G401 (cell line): ENCODE results near the gene AACS. TPM values are rescaled to one million over a fixed set of nuclear protein-coding genes. Genes with fewer than 3 reads are reported as not detected.
"Not testable (repeated sequence)": the region's sequence is repeated elsewhere in the genome, so short reads cannot be mapped to it uniquely, and the experiment has no call there.

Experiments
- DNase-seq: peaks from one replicate; pipeline ENCODE4 v3.0.0-alpha.2; 2015; ENCODE audit warnings: low spot score
- in situ Hi-C: cut with HindIII; loops from 2 replicates; pipeline ENCODE4 v1.10.0; 2016; ENCODE audit warnings: low sequenced_read_pairs, mixed read lengths
- total RNA-seq: library from RNA; depleted of rRNA; stranded (reverse); fragments of >200 nt; shearing (Covaris generic); gene quantifications from 2 replicates; pipeline ENCODE4 v1.2.3, GENCODE V29; 2014; rRNA removed

AACS gene, protein sequence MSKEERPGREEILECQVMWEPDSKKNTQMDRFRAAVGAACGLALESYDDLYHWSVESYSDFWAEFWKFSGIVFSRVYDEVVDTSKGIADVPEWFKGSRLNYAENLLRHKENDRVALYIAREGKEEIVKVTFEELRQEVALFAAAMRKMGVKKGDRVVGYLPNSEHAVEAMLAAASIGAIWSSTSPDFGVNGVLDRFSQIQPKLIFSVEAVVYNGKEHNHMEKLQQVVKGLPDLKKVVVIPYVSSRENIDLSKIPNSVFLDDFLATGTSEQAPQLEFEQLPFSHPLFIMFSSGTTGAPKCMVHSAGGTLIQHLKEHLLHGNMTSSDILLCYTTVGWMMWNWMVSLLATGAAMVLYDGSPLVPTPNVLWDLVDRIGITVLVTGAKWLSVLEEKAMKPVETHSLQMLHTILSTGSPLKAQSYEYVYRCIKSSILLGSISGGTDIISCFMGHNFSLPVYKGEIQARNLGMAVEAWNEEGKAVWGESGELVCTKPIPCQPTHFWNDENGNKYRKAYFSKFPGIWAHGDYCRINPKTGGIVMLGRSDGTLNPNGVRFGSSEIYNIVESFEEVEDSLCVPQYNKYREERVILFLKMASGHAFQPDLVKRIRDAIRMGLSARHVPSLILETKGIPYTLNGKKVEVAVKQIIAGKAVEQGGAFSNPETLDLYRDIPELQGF
- total RNA-seq = 18.6 and 19.6 TPM in 2 replicates

- in situ Hi-C loops = no loop called here
- peak; percentile 87 for DNase-seq
Observed at GRCh38 chr12:125065021-125065918, at the start of gene AACS. Gene AACS, plus strand, starts transcription at chr12:125065435. Its CDS starts 150 bp downstream, at chr12:125065585.

- in situ Hi-C loops = no loop called here
- no peak for DNase-seq
Observed at GRCh38 chr12:125015680-125016310, 49.4 kb upstream of the AACS start.

DNA sequence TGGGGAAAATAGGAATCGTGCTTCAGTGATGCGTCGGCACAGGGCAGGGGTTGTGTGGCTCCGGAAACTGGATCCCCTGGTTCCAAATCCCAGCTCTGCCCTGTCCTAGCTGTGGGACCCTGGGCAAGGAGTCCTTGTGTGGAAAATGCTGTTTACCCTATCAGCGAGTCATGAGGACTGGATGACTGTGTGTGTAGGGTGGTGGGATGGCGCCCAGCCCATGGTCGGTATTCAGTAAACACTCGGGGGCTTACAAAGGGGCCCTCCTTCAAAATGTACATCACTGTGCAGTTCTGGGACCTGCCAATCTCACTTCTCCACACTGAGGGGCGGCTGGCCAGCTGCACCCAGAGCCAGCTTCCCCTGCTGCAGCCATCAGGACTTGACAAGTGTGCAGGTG is 47.4 kb upstream of the AACS start:
- DNase-seq = no peak
- in situ Hi-C loops = no loop called here

- in situ Hi-C loops = no loop called here
- DNase-seq = no peak
Observed at GRCh38 chr12:125018356-125018755, 46.9 kb upstream of the AACS start.

DNA sequence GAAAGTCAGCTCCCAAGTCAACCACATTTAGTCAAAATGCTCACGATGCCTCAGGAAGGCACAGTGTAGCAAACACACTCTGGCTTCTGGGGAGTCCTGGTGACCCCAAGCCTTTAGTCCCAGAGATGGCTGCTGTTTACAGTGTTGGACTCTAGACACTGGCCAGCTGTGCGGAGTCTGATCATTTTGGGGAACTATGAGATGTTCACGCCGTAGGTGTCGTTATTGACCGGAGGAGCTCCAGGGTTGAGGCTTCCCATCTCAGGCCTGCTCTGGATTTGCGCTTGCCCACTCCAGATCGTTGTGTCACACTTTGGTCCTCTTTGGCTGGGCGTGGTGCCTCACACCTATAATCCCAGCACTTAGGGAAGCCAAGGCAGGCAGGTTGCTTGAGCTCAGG is 44.1 kb upstream of the AACS start:
- in situ Hi-C loops = no loop called here

GRCh38 chr12:125021771-125022170 is 43.5 kb upstream of the AACS start:
- in situ Hi-C loops = no loop called here
- DNase-seq = no peak

More for the DNA sequence above, 44.1 kb upstream of the AACS start:
- DNase-seq = no peak

DNA sequence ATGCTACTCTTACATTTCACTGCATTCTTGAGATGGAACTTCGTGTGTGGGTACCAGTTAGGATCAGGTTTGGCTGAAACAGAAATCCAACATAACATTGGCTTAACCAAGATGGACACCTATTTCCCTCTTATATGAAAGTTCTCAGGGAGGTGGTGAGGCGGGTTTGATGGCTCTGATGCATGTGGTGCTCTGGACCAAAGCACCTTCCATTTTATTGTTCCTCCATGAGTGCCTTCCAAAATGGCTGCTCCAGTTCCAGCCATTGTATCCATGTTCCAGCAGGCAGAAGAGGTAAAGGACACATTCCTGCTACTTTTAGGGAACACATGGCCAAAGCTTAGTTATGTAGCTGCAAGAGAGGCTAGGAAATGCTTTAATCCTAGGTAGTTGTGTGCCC is 42.2 kb upstream of the AACS start:
- no peak for DNase-seq
- in situ Hi-C loops = no loop called here

DNA sequence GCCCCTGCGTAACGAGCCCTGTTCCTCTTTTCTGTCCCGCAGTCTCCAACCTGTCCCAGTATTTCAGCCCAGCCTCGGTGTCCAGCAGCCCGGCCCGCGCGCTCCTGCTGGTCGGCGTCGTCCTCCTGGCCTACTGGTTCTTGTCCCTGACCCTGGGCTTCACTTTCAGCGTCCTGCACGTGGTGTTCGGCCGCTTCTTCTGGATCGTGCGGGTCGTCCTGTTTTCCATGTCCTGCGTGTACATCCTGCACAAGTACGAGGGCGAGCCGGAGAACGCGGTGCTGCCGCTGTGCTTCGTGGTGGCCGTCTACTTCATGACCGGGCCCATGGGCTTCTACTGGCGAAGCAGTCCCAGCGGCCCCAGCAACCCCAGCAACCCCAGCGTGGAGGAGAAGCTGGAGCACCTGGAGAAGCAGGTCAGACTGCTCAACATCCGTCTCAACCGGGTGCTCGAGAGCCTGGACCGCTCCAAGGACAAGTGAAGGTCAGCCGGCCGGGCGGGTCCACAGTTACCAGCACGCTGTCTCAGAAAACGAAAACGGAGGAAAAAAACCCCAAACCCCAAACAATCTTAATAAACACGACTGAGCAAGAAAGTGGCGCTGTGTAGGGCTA is 40.2 kb upstream of the AACS start:
- in situ Hi-C loops = no loop called here
- no peak for DNase-seq

DNA sequence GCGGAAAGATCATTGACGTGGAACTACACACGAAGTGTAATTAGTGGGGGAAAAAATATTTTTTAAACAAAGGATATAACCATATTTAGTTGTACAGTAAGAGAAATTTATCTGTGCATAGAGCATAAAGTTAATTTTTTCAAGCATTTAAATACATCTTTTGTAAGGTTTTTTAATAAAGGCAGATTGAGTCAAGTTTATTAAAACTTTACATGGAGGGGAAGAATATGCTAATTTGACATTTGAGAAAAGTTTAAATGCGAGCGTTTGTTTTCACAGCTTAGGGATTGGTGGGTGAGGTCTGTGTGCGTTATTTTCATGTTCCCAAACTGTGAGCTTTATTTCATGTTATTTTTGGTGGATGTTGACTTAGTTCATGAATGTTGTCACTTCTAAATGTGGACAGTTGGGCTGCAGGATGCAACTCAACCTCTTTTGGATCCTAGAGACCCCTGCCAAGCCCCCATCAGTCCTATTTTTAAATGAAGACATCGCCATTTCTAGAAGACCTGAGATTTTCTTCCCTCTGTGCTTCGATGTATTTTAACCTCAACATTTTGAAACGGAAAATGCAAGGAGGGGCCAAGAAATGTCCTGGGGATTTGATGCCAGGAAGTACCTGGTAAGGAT is 39.5 kb upstream of the AACS start:
- no peak for DNase-seq
- in situ Hi-C loops = no loop called here

GRCh38 chr12:125028106-125028505 is 37.1 kb upstream of the AACS start:
- in situ Hi-C loops = no loop called here
- DNase-seq = no peak

GRCh38 chr12:125029761-125030358 is 35.4 kb upstream of the AACS start:
- DNase-seq = no peak
- in situ Hi-C loops = no loop called here

DNA sequence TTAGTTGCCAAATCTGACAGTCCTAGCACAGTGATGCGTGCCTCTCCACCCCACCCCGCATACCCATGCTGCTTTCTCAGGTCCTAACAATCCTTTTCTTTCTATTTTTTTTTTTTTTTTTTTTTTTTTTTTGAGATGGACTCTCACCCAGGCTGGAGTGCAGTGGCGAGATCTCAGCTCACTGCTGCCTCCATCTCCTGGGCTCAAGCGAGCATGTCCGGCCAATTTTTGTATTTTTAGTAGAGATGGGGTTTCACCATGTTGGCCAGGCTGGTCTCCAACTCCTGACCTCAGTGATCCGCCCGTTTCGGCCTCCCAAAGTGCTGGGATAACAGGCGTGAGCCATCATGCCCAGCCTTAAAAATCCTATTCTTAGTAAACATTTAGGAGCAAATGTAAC is 33.8 kb upstream of the AACS start:
- in situ Hi-C loops, DNase-seq: not testable (repeated sequence)

DNA sequence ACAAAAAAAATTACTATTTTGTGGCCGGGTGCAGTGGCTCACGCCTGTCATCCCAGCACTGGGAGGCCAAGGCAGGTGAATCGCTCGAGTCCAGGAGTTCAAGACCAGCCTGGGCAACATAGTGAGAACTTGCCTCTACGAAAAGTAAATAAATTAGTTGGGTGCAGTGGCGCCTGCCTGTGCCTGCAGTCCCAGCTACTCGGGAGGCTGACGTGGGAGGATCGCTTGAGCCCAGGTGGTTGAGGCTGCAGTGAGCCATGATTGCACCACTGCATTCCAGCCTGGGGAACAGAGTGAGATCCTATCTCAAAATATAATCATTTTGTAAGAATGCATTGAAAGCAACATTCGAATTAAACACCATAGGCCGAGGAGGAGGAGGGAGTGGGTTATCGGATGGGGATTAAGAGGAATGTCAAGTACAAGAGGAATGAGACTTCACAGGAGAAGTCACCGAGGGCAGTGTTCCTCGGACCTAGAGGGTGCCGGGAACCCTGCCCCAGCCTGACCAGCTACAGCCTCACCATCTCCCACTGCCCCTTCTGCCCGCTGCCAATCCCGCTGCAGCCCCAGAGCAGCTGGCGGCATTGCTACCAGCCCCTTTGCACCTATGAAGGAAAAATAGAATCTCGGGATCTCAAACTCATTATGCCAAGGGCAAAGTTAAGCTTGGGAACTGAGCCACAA is 32.6 kb upstream of the AACS start:
- in situ Hi-C loops = no loop called here
- DNase-seq = no peak

GRCh38 chr12:125033288-125033687 is 31.9 kb upstream of the AACS start:
- no peak for DNase-seq
- in situ Hi-C loops = no loop called here

GRCh38 chr12:125038976-125039625 is 26.1 kb upstream of the AACS start:
- in situ Hi-C loops = no loop called here
- no peak for DNase-seq

GRCh38 chr12:125049093-125049458 is 16.2 kb upstream of the AACS start:
- DNase-seq = no peak
- in situ Hi-C loops = no loop called here

GRCh38 chr12:125050446-125050845 is 14.8 kb upstream of the AACS start:
- DNase-seq = no peak
- in situ Hi-C loops = no loop called here
